Naive thymus-derived CD4-positive, alpha-beta T cell (primary cell): ENCODE data around the gene TSPAN18. TPM values are rescaled to one million over a fixed set of nuclear protein-coding genes. Genes with fewer than 3 reads are reported as not detected.

Experiments
- ATAC-seq: fragments of 150-1000 bp; cut with Tn5 transposase; 2 replicates; pipeline ENCODE4 v1.10.0; 2021; ENCODE audit warnings: mild to moderate bottlenecking, moderate library complexity
- CTCF ChIA-PET: fragments of 350-600 bp; sonication (Branson Sonifier 250); formaldehyde crosslinking; loops from one replicate; lab custom pipeline; 2021; ENCODE audit warnings: antibody characterized with exemption; lab: Charles Lee
- POLR2A ChIA-PET: fragments of 350-600 bp; sonication (Branson Sonifier 250); formaldehyde crosslinking; loops from one replicate; lab custom pipeline; 2021; ENCODE audit warnings: antibody characterized with exemption, inconsistent platforms; lab: Charles Lee
- DNase-seq, 9 donors: peaks; one replicate each; pipeline versions ENCODE4 v3.0.0 to v3.0.0-alpha.2; 2020 to 2022; ENCODE audit warnings: mixed read lengths in 1 of 9
- H3K27ac ChIP-seq: one replicate; pipeline ENCODE4 v1.7.0; 2013; ENCODE audit warnings: mild to moderate bottlenecking, low read depth, low read length, moderate library complexity
- H3K27me3 ChIP-seq, 2 donors: one replicate each; pipeline ENCODE4 v1.7.0; 2013; ENCODE audit warnings: low read length in 2 of 2, mild to moderate bottlenecking in 2 of 2, moderate library complexity in 2 of 2; ENCODE audit not compliant: control insufficient read depth in 2 of 2, insufficient read depth in 2 of 2
- H3K36me3 ChIP-seq, 3 experiments: 1 replicate in 2 of 3; 2 replicates in 1 of 3; pipeline ENCODE4 v1.7.0; 2013; ENCODE audit warnings: low read length in 3 of 3, mild to moderate bottlenecking in 3 of 3, moderate library complexity in 1 of 3; ENCODE audit not compliant: insufficient read depth in 3 of 3, control insufficient read depth in 2 of 3
- H3K4me1 ChIP-seq, 2 donors: one replicate each; pipeline ENCODE4 v1.7.0; 2013; ENCODE audit warnings: low read length in 2 of 2, mild to moderate bottlenecking in 2 of 2, moderate library complexity in 1 of 2; ENCODE audit not compliant: control insufficient read depth in 2 of 2, insufficient read depth in 2 of 2
- H3K4me3 ChIP-seq: 2 replicates; pipeline ENCODE4 v1.7.0; 2013; ENCODE audit warnings: mild to moderate bottlenecking, low read length
- H3K9me3 ChIP-seq, 3 experiments: 1 replicate in 2 of 3; 2 replicates in 1 of 3; pipeline ENCODE4 v1.7.0; 2013; ENCODE audit warnings: low read length in 3 of 3; ENCODE audit not compliant: control insufficient read depth in 2 of 3
- H3K27ac Mint-ChIP-seq, 9 donors: one replicate each; pipeline ENCODE4 v1.8.0; 2020 to 2022; ENCODE audit warnings: mixed read lengths in 9 of 9, mild to moderate bottlenecking in 8 of 9, moderate library complexity in 5 of 9, inconsistent platforms in 2 of 9
- H3K27me3 Mint-ChIP-seq, 5 donors: one replicate each; pipeline ENCODE4 v1.8.0; 2021 to 2022; ENCODE audit warnings: mixed read lengths in 5 of 5, mild to moderate bottlenecking in 1 of 5
- H3K36me3 Mint-ChIP-seq, 5 donors: one replicate each; pipeline ENCODE4 v1.8.0; 2020 to 2022; ENCODE audit warnings: mixed read lengths in 5 of 5, mild to moderate bottlenecking in 3 of 5, inconsistent platforms in 1 of 5
- H3K4me1 Mint-ChIP-seq, 7 donors: one replicate each; pipeline ENCODE4 v1.8.0; 2020 to 2022; ENCODE audit warnings: mixed read lengths in 7 of 7, mild to moderate bottlenecking in 3 of 7, inconsistent platforms in 1 of 7
- H3K4me3 Mint-ChIP-seq, 10 donors: one replicate each; pipeline ENCODE4 v1.8.0; 2020 to 2022; ENCODE audit warnings: mild to moderate bottlenecking in 10 of 10, mixed read lengths in 10 of 10, moderate library complexity in 6 of 10, inconsistent platforms in 2 of 10
- H3K9me3 Mint-ChIP-seq, 11 donors: one replicate each; pipeline ENCODE4 v1.8.0; 2020 to 2022; ENCODE audit warnings: mixed read lengths in 11 of 11, mild to moderate bottlenecking in 4 of 11, inconsistent platforms in 1 of 11, moderate library complexity in 1 of 11
- intact Hi-C, 2 donors: fragments of 100-400 bp; cut with micrococcal nuclease; formaldehyde crosslinking; loops; one replicate each; pipeline ENCODE4 v1.15.1; 2023
- polyA plus RNA-seq, 2 donors: library from polyadenylated mRNA; unstranded; fragments of 300-500 nt; fragmentation: Illumina TruSeq; gene quantifications; one replicate each; pipeline ENCODE4 v1.2.3, GENCODE V29; 2021
- total RNA-seq, 6 experiments: library from RNA in 5 of 6; stranded (reverse) in 5 of 6; gene quantifications; 1 replicate in 5 of 6; 2 replicates in 1 of 6; pipeline ENCODE4 v1.2.3 and lab custom pipeline; 2021 to 2026

TSPAN18 gene
- total and polyA plus RNA-seq, 7 experiments from 2014 or later = 8.8 to 57.0 (median 21.7) TPM

DNA sequence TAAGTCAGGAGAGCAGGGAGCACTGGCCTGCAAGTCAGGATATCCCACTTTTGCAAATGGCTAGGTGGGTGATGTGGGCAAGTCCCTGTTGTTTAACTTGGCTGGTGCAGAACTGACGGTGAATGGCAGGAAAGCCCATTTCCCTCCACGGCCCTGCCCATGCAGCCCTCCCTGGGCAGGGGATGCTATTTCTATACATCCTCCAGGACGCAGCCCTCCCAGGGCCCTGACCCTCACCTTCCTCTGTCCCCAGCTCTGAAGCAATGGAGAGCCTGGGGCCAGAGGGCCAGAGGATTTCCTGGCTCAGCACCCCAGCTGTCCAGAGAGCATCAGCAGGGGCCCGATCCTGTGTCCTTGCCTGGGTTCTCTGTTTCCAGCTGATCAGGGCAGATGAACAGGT, 91.3 kb downstream of the TSPAN18 start:
- intact Hi-C loops = no loop called here
- CTCF ChIA-PET = no interaction called here
- Mint-ChIP-seq H3K27ac (no peak overlapping the region), H3K4me3 (no peak overlapping the region), H3K4me1 (peaks cover 0 to 42% (median 20%) of the 10 kb centered on the region in 7 donors), H3K27me3 (no peaks in the 10 kb centered on the region), H3K9me3 (no peaks in the 10 kb centered on the region), H3K36me3 (peaks cover 0 to 39% (median 25%) of the 10 kb centered on the region in 5 donors)
- no peak overlapping the region for H3K4me3 ChIP-seq
- POLR2A ChIA-PET = no interaction called here
- no peaks in the 10 kb centered on the region for H3K4me1 ChIP-seq
- no peak for DNase-seq
- ATAC-seq = no peak
- H3K36me3 ChIP-seq = peaks cover 0 to 4% (median 0%) of the 10 kb centered on the region in 3 experiments
- H3K27ac ChIP-seq = no peak overlapping the region
- no peaks in the 10 kb centered on the region for H3K9me3 ChIP-seq
- H3K27me3 ChIP-seq = no peaks in the 10 kb centered on the region

DNA sequence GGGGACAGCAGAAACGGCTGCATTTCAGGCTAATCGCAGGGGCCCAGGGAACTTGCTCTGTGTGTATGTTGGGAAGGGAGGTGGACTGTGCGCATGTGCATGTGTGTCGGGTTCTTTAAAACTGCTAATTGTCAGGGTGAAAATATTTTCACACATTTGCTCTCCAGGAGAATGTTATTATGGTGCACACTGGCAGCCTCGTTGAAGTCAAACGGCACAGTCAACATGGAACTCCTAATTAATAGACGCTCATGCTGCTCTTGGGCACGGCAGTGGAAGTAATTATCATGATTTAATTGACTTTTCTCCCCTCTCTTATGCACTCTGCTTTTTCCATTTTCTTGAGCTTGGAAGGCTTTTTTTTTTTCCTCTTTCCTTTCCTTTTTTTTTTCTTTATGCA, 92.6 kb downstream of the TSPAN18 start:
- CTCF ChIA-PET = interaction anchor here (0.6 kb wide), 1 partner anchor 157 kb away, joined by 3 read pairs; no protein-coding TSS in a partner anchor
- no peaks in the 10 kb centered on the region for H3K4me1 ChIP-seq
- peaks cover 0 to 4% (median 0%) of the 10 kb centered on the region in 3 experiments for H3K36me3 ChIP-seq
- peak overlapping the region in 1 of 9 donors; percentile 16 for H3K27ac Mint-ChIP-seq
- H3K4me1 Mint-ChIP-seq = peaks cover 0 to 40% (median 14%) of the 10 kb centered on the region in 7 donors
- H3K9me3 Mint-ChIP-seq = no peaks in the 10 kb centered on the region
- H3K4me3 Mint-ChIP-seq = no peak overlapping the region
- ATAC-seq = no peak
- H3K27me3 Mint-ChIP-seq = no peaks in the 10 kb centered on the region
- no peaks in the 10 kb centered on the region for H3K9me3 ChIP-seq
- no peak overlapping the region for H3K27ac ChIP-seq
- no peak for DNase-seq
- intact Hi-C loops = no loop called here
- POLR2A ChIA-PET = no interaction called here
- H3K4me3 ChIP-seq = no peak overlapping the region
- H3K36me3 Mint-ChIP-seq = peaks cover 0 to 42% (median 17%) of the 10 kb centered on the region in 5 donors
- H3K27me3 ChIP-seq = no peaks in the 10 kb centered on the region

DNA sequence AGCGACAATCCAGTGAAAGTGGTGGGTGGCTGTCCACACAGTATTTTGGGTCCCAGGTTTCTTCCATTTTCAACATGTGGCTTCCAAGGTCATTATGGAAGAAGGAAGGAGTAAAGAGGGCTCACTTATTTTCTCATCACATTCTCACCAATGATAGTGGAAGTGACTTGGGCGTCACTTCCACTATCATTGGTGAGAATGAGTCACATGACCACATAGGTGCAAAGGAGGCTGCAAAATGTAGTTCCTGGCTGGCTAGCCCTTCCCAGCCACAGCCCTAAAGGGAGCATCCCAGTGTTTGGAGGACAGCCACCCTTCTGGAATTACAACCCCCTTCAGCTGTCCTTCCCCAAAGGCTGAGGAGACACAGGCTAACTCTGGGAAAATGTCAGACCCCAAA, 95.6 kb downstream of the TSPAN18 start:
- Mint-ChIP-seq H3K9me3 (no peaks in the 10 kb centered on the region), H3K27ac (no peak overlapping the region), H3K4me1 (peaks cover 0 to 32% (median 10%) of the 10 kb centered on the region in 7 donors), H3K4me3 (no peak overlapping the region), H3K27me3 (no peaks in the 10 kb centered on the region), H3K36me3 (peaks cover 0 to 27% (median 7%) of the 10 kb centered on the region in 5 donors)
- Histone ChIP-seq H3K27me3 (no peaks in the 10 kb centered on the region), H3K4me1 (no peaks in the 10 kb centered on the region), H3K27ac (no peak overlapping the region), H3K9me3 (no peaks in the 10 kb centered on the region), H3K36me3 (peaks cover 0 to 1% (median 0%) of the 10 kb centered on the region in 3 experiments), H3K4me3 (no peak overlapping the region)
- ATAC-seq (no peak), DNase-seq (no peak)
- ChIA-PET CTCF (no interaction called here), POLR2A (no interaction called here)
- intact Hi-C loops = no loop called here

DNA sequence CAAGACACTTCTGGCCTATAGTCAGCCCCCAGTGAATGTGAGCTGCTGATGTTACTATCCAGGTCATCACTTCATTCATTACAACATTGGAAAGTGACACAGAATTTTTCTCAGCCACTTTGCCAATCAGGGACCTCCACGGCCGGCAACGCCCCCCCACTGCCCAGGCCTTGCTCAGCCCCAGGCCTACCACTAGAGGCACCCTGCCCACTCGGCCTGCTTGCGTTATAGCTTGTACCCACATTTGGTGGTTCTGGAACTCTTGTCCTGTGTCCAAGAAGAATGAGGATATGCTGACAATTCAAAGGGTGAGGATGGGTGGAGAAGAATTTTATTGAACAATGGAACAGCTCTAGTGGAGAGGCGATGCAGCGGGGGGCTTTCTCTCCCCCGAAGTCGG, 96.2 kb downstream of the TSPAN18 start:
- POLR2A ChIA-PET = no interaction called here
- ATAC-seq (no peak), DNase-seq (no peak)
- Histone ChIP-seq H3K27me3 (no peaks in the 10 kb centered on the region), H3K4me1 (no peaks in the 10 kb centered on the region), H3K36me3 (no peaks in the 10 kb centered on the region), H3K4me3 (no peak overlapping the region), H3K27ac (no peak overlapping the region), H3K9me3 (no peaks in the 10 kb centered on the region)
- H3K4me3 Mint-ChIP-seq = no peak overlapping the region
- peaks cover 0 to 27% (median 7%) of the 10 kb centered on the region in 5 donors for H3K36me3 Mint-ChIP-seq
- peaks cover 0 to 30% (median 10%) of the 10 kb centered on the region in 7 donors for H3K4me1 Mint-ChIP-seq
- intact Hi-C loops = no loop called here
- CTCF ChIA-PET = interaction anchor here (0.5 to 1.2 kb wide), 2 partner anchors 191 to 832 kb away, joined by 3 read pairs; no protein-coding TSS in a partner anchor
- peak overlapping the region in 1 of 9 donors; percentile 20 for H3K27ac Mint-ChIP-seq
- no peaks in the 10 kb centered on the region for H3K9me3 Mint-ChIP-seq
- H3K27me3 Mint-ChIP-seq = no peaks in the 10 kb centered on the region

DNA sequence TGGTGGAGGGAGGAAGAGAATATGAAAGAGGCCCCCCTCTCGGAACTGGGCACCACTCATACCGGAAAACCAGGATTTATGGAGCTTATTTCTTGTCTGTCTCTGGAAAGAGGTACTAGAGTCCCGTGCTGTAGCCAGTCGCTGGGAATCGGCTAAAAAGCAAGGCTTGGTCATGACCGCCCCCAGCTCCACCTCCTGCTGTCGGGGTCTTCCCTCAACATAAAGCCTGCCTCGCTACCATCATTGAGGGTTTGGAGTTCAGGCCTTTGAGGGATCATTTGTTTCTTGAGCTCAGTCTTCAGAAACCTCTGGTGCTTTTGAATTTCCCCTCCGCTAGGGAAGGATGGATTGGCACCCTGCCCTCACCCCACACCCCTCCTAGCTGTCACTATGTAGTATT, 97.1 kb downstream of the TSPAN18 start:
- ChIA-PET POLR2A (no interaction called here), CTCF (interaction anchor here (1.2 kb wide), 1 partner anchor 192 kb away, joined by 3 read pairs; no protein-coding TSS in a partner anchor)
- ATAC-seq (no peak), DNase-seq (no peak)
- peaks cover 0 to 30% (median 7%) of the 10 kb centered on the region in 5 donors for H3K36me3 Mint-ChIP-seq
- H3K27me3 ChIP-seq = no peaks in the 10 kb centered on the region
- no peak overlapping the region for H3K27ac Mint-ChIP-seq
- H3K27ac ChIP-seq = no peak overlapping the region
- H3K4me1 Mint-ChIP-seq = peaks cover 0 to 34% (median 8%) of the 10 kb centered on the region in 7 donors
- no peaks in the 10 kb centered on the region for H3K9me3 ChIP-seq
- H3K4me3 Mint-ChIP-seq = no peak overlapping the region
- H3K9me3 Mint-ChIP-seq = no peaks in the 10 kb centered on the region
- intact Hi-C loops = no loop called here
- H3K4me3 ChIP-seq = no peak overlapping the region
- no peaks in the 10 kb centered on the region for H3K4me1 ChIP-seq
- no peaks in the 10 kb centered on the region for H3K27me3 Mint-ChIP-seq
- H3K36me3 ChIP-seq = no peaks in the 10 kb centered on the region

DNA sequence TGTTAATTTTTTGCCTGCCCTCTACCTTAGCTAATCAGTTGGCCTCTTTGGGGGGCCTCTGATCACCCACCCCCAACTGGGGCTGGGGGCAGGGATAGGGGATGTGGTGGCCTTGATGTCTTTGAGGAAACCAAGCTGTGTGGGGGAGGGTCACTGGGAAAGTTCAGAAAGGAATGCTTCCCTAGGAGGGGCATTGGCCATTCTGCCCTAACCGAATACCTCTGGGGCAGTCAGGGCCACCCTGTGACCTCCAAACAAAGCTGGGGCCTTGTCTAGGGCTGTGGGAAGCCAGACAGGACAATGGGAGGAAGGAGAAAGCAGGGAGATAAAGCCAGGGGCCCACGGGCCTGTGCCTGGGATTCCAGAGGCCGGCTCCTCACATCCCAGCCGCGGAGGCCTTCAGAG, 97.5 kb downstream of the TSPAN18 start:
- Histone ChIP-seq H3K4me1 (no peaks in the 10 kb centered on the region), H3K4me3 (no peak overlapping the region), H3K36me3 (no peaks in the 10 kb centered on the region), H3K27me3 (no peaks in the 10 kb centered on the region), H3K9me3 (no peaks in the 10 kb centered on the region), H3K27ac (no peak overlapping the region)
- peaks cover 0 to 32% (median 5%) of the 10 kb centered on the region in 5 donors for H3K36me3 Mint-ChIP-seq
- DNase-seq = no peak
- no peaks in the 10 kb centered on the region for H3K9me3 Mint-ChIP-seq
- intact Hi-C loops = no loop called here
- ChIA-PET POLR2A (no interaction called here), CTCF (no interaction called here)
- H3K4me1 Mint-ChIP-seq = peaks cover 0 to 31% (median 8%) of the 10 kb centered on the region in 7 donors
- H3K4me3 Mint-ChIP-seq = no peak overlapping the region
- no peaks in the 10 kb centered on the region for H3K27me3 Mint-ChIP-seq
- H3K27ac Mint-ChIP-seq = peak overlapping the region in 1 of 9 donors; percentile 72
- ATAC-seq = no peak
